Measurements from ENCODE around the gene FBLN1. TPM values are rescaled to one million over a fixed set of nuclear protein-coding genes. Genes with fewer than 3 reads are reported as not detected.
"Not testable (repeated sequence)": the region's sequence is repeated elsewhere in the genome, so short reads cannot be mapped to it uniquely, and the experiment has no call there.

Gene FBLN1
- total RNA-seq, 1 donor from 2014 or later: 3.8 TPM

DNA sequence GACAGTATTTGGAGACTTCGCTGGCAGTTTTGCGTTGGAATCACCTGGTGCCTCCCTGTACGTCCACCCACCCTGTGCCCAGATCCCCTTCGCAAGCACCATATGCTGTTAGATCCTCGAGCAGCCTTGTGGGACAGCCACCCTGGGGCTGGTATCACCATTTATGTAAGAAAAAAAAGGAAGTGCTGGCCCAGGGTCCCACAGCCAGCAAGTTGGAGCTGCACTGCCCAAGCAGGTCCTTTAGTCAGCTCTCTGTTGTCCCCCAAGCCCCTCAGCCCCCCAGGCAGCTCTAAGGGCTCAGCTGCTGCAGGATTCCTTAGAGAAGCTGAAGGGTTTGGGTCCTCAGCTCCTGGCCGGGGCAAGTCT lies 80.3 kb downstream of the FBLN1 start:
- DNase-seq (ENCODE audit: low spot score) (no peak), ATAC-seq (no peak)

DNA sequence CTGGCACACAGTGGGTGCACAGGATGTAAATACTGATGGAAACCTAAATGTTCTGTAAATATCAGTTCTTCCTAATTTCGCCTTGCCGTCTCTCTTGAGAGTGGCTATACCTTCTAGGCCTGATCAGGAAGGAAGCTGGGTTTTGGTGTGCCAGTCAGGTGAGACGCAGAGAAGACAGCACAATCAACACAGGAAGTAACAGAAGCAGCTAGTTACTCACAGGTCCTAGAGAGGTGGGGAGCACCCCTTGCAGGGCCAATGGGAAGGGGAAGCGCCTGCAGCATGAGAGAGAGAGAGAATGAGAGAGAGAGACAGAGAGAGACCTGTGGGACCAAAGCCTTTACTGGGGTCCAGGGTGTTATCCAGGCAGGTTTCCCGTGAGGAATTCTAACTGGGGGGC lies 80.8 kb downstream of the FBLN1 start:
- no peak for DNase-seq (ENCODE audit: low spot score)
- no peak for ATAC-seq

DNA sequence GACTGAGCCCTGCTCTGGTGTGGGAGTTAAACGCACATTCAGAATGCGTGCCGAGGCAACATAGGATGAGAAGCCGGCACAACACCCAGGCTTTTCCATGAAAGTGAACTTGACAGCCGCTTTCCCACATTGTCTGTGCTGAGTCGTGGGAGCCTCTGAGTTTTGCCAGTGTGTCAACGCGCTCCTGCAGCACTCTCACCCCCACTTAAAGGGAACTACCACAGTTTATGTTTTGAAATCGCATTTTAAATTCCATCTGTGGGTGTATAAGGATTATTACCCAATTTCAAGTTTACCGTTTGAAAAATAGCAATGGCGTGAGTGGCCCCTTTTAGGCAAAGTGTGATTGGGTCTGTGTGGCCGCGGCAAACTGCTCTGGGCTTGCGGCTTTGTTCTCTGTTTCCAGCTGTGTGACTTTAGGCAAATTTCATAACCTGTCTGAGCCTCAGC lies 81.5 kb downstream of the FBLN1 start:
- DNase-seq (ENCODE audit: low spot score): no peak
- ATAC-seq: no peak

DNA sequence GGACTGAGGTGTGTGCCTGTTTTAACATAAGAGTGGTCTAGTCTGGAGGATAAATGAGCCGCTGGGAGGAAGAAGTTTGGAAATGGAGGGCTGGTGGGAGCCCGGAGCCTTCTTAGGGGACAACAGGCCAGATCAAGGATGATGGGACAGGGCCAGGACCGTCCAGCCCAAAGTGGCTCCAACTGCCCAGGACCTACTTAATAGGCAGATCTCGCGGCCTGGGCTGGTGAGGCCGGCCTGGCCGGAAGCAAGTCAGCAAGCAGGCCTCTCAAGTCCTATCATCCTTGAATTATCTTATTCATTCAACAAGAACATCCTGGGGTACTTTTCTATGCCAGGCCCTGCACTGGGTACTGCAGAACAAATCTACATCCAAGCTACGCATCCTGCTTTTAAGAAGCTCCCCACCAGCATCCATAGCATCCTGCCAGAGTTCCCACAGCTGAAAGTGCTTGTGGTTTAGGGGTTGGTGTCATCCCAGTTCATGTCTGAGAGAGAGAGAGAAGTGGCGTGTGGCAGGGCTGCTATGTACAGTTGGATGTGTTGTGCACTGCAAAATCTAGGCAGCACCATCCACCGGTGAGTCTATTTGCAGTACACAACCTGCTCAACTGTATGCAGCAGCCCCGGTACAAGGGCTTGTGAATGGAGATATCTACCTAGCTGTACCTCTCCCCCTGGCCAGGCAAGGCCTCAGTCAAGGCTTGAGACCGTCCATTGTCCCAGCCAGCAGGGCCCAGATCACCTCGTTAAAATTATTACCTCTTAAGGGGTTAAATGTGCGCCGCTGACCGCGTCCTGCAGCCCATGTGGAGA lies 82.1 kb downstream of the FBLN1 start:
- no peak for DNase-seq (ENCODE audit: low spot score)
- ATAC-seq: no peak

DNA sequence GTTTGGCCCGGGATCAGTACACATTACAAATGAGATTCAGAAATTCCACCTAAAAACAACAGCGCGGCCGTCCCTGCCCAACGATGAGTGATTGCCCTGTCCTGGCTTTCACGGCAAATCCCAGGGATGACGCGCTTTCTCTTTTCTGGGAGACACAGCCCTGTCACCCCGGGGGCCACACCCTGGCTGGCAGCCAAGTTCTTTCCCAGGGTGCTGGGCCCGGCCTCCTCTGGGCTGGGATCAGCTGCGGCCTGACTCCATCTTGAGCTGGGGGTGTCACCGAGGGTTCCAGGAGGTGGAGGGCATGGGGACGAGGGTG lies 82.7 kb downstream of the FBLN1 start:
- ATAC-seq: no peak
- no peak for DNase-seq (ENCODE audit: low spot score)

DNA sequence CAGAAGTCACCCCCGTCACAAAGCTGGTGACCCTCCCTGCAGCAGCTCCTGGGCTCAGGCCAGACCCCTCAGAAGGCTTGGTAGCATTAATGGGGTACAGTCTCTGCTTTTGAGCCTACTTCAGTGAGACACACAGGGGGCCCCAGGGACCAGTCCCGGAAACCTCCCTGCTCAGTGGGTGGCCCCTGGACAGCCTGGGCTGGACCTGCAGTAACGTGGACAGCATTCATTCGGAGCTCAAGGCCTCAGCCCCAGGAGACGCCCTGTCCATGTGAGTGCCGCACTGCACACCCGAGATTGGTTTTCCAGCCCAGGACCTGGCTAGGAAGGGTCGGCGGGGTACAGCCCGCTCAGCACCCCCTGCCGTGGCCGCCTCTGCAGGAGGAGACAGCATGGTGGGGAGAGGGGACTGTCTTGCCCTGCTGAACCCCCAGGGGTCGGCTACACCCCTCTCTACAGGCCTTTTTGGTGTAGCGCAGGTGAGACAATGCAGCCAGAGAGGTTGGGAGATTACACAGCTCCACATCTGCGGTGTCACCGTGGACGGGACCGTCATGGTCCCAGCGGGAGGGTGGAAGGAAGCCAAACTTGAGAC lies 83.4 kb downstream of the FBLN1 start:
- no peak for DNase-seq (ENCODE audit: low spot score)

DNA sequence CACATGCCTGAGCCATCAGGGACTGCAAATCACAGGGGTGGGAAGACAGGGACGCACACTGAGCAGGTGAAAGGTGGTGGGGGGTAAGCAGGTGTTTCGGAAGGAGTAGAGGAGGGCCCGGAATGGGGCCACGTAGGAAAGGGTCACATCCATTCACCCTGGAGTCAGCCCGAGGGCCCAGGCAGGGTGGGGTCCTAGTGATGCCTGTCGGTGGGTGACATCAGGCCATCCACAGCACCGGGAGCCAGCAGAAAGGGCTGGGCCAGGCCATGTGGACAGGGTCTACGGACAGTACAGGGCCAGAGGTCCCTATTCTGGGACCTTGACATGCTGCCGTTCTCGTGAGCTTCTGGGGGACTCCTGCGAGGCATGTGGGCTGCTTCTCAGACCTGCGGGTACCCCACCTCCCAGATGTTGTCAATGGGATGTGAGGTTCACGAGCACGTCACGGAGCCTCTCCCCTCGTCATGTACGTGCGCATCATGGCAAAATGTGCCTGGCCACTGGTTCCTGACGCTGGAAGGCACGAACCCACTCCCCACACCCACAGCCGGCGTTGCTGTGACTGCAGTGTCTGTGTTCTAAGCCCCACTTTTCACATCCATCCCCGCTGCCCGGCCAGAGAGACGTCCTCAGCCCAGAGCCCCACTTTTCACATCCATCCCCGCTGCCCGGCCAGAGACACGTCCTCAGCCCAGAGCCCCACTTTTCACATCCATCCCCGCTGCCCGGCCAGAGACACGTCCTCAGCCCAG lies 84.1 kb downstream of the FBLN1 start:
- no peak for ATAC-seq
- no peak for DNase-seq (ENCODE audit: low spot score)

More for the DNA sequence above, 83.4 kb downstream of the FBLN1 start:
- ATAC-seq: no peak

DNA sequence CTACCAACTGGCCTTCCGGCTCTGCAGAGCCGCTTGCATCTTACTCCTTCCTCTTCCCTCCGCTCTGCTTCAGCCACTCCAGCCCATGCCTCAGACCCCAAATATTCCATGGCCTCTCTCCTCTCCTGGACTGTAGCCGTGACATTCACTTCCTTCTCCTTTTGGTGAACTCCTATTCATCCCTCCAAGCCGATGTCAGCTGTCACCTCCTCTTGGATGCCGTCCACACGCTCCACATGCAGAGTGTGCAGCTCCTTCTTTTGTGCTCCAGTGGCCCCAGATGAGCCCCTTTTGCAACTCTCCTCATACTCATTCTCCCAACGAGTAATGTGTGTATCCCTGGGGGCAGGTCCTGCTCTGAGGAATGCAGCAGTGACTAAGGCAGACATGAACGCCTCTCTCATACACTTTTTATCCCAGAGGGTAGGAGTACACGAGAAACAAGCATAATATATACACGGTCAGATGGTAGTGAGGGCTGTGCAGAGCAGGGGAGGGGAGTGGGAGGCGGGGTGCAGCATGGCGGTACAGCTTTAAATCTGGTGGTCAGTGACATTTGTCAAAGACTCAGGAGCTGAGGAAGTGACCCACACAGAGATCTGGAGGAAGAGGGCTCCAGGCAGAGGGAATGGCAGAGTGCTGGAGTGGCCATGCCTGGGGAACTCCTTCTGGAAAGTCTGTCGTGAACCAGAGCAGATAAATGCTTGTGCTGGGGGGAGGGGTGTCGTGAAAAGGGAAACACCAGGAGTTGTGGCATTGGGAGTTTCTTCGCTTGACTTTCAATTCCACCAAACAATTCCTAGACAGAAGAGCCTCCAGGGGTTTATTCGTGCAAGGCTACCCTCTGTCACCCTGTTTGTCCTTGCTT lies 85.2 kb downstream of the FBLN1 start:
- DNase-seq (ENCODE audit: low spot score) (no peak), ATAC-seq (no peak)

DNA sequence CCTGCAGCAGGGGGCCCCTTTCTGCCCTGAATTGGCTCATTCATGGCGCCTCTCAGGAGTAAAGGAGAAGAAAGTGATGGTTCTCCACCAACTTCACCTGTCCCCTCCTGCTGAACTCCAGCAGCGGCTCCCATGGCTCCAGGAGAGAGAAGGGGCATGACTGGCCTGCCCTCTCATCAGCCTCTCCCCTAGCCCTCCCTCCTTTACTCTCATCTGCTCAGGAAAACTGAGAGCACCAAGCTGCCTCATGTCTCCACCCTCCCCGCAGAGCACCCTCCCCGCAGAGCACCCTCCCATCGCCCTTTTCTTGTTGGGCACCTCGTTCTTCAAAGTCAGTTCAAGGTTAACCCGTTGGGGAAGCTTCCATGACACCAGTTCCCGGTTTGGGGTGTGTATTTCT lies 86.9 kb downstream of the FBLN1 start:
- ATAC-seq (no peak), DNase-seq (ENCODE audit: low spot score) (no peak)

DNA sequence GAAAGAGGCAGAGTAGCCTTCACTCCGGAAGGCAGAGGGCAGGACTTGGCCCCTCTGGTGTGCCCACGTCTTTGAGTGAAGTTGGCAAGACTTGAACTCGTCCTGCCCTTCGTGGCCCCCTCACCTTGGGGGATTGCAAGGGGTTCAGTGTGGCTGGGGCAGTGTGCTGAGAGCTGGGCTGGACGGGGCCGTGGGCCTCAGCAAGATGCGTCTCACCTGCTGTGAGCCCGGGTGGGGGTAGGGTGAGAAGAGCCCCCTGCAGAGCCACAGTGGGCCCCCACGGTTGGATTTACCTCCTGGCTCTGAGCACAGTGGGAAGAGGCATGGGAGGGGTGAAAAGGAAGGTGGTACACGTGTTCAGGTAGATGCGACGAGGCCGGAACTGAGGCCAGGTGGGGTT lies 87.6 kb downstream of the FBLN1 start:
- no peak for DNase-seq (ENCODE audit: low spot score)

DNA sequence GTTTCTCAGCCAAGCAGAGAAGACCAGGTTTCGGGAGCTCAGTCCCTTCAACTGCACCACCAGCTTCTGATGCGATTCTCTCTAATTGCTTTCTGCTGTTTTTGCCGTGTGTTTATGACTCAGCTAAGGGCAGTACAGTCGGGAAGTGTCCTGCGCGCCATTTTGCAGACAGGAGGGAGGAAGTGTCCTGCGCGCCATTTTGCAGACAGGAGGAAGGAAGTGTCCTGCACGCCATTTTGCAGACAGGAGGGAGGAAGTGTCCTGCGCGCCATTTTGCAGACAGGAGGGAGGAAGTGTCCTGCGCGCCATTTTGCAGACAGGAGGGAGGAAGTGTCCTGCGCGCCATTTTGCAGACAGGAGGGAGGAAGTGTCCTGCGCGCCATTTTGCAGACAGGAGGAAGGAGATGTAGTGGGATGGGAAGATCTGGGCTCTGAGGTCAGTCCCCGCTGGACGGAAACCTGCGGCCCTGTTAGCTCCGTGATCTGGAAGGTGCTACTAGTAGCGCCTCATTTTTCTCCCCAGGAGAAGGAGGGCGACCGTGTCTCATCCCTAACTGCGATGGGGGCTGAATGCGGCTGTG lies 89.0 kb downstream of the FBLN1 start:
- DNase-seq (ENCODE audit: low spot score); ATAC-seq: not testable (repeated sequence)

More for the DNA sequence above, 87.6 kb downstream of the FBLN1 start:
- no peak for ATAC-seq

DNA sequence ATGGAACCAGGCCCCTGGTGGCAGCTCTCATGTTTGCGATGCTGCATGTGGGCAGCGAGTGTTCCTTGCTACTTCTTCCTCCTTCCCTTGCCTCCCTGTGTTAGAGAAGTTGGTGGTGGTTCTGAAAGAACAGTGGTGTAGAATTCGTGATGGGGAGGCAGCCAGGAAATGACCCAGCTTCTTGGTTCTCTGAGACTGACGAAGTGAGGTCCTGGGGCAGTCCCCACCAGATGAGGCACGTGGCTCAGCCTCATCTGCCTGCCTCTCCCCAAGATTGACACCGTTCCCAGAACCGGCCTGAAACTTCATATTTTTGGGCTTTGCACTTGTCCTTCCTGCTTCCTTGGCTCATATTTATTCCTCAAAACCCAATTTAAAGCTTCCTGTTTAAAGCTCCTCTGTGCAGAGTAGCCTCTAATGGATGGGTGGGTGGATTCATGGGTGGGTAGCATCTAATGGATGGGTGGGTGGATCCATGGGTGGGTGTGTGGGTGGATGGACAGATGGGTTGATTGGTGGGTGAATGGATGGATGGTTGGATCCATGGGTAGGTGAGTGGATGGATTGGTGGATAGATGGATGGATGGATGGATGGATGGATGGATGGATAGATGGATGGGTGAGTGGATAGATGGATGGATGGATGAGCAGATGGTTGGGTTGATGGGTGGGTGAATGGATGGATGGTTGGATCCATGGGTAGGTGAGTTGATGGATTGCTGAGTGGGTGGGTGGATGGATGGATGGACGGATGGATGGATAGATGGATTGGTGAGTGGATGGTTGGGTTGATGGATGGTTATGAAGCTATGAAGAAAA lies 91.6 kb downstream of the FBLN1 start:
- ATAC-seq (no peak), DNase-seq (ENCODE audit: low spot score) (no peak)

DNA sequence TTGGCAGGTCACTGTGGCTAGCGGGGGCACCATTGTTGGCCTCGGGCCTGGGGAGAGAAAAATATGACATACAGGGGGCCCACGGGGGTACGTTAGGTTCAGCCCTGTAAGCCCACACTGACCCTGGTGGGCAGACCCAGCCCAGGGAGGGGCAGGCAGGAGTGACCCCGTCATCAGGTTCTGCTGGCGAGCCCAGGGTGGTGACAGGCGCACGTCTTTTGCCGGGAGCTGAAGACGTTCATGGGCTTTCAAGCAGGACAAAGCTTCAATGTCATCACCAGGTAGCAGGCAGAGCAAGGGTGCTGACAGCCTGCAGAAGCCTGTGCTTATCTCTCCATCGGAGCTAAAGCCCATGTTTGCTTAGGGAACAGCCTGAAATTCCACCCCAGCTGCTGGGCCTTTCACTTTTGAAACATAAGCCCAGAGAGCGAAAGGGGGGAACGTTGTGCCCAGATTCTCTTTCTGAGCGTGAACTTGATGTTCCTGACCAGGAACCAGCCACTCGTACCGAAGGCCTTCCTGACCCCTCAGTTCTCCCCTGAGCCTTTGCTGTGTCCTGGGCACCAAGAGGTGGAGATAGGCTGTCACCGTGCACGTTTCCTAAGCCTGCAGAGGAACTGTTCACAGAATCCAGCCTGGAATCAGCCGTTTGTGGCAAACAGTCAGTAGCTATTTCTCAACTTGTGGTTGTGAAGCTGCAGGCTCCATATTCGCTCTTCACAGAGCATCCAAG lies 94.9 kb downstream of the FBLN1 start:
- DNase-seq (ENCODE audit: low spot score): no peak
- ATAC-seq: peak; percentile 44

DNA sequence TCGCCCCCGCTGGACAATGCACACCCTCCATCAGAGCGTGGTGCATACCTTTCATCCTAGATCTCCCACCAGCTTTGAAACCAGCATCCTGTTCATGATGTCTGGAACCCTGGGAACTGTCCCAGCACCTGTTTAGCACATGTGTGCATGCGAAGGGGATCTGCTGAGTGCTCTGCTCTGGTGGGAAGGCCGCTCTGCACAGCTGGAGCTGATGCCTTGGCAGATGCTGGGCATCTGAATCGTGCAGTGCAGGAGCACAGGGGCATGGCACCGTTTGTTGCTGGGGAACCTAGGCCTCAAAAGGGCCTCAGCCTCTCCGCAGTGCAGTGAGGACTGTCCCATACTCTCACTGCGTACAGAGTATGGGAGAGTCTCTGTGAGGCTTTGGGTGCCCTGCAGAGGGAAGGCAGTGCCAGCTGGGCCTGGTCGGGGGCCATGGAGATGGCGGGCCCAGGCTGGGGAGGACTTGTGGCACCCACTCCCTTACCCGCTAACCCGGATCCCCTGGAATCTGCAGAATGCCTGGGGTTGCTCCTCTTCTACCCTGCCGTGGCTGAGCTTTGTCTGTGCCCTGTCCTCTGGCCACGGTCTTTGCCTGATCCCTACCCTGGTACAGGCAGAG lies 96.0 kb downstream of the FBLN1 start:
- ATAC-seq (no peak), DNase-seq (ENCODE audit: low spot score) (no peak)

DNA sequence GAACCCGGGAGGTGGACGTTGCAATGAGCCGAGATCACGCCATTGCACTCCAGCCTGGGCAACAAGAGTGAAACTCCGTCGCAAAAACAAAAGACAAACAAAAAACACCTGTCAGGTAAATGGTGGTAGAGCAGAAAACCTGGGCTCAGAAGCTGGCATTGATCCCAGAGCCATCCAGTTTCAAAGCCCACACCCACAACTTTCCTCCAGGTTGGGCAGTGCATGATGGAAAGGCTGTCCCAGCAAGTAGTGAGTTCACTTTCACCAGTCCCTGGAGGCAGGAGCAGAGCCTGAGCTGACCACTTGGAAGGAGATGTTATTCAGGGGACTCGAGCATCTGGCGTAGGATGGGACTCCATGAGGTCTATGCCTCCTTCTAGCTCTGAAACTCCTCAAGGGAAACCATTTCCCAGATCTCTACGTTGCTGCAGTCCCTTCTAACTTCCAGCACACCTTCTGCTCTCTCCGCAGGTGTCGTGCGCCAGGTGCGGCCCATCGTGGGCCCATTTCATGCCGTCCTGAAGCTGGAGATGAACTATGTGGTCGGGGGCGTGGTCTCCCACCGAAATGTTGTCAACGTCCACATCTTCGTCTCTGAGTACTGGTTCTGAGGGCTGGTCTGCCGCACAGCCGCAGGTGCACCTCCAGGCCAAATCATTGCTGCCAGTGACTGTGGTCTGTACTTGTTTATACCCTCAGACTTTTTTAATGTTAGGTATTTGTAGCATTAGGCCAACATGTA lies 97.3 kb downstream of the FBLN1 start:
- no peak for DNase-seq (ENCODE audit: low spot score)
- no peak for ATAC-seq

DNA sequence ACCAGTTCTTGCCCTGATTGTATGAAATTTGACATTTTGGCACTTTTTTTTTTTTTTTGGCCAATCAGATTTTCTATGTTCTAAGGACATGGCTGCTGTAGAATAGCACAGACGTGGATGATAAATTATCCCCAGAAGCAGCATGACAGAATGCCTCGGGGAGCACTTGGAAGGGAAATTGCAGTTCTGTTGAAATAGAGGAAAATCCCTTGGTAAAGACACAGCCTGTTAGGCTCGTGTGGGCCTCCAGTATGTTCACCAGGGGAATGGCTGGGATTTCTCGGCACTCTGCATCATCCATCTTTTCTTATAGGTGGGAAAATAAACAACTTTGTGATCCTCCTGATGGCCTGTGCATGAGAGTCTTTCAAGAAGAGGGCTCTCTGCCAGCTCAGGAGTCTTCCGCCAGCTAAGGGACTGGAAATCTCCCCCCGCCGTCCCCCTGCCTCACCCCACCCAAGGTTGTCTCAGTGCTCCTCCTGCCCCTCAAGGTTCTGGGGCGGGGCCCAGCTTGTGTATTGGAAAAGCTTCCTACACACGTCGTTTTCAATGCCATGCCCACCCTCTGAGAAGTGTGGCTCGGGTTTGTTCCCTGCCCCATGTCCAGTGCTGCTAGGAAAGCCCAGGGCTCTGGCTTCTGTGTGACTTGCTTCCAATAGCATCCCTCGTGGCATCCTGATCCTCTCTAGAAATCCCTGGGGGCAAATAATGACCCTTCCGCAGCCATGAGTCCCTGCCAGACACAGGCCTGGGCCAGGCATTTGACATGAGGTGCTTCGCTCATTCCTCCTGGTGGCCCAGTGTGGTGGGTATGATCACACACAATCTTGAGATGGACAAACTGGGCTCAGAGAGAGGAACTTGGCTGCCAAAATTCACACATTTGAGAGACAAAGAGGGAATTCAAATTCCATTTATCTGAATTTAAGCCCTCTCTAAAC lies 98.4 kb downstream of the FBLN1 start:
- no peak for DNase-seq (ENCODE audit: low spot score)
- ATAC-seq: no peak
